HUES64 (cell line): ENCODE data around the gene RAB40C.

Experiments used
- H3K27ac ChIP-seq: 2 replicates; pipeline ENCODE4 v1.7.0; 2013; ENCODE audit warnings: low read depth, low read length, inconsistent platforms
- H3K27me3 ChIP-seq: 2 replicates; pipeline ENCODE4 v1.6.1; 2013; ENCODE audit warnings: mild to moderate bottlenecking, low read length; ENCODE audit not compliant: insufficient read depth
- H3K36me3 ChIP-seq: 2 replicates; pipeline ENCODE4 v1.6.1; 2013; ENCODE audit warnings: mild to moderate bottlenecking, low read length; ENCODE audit not compliant: insufficient read depth
- H3K4me1 ChIP-seq: 2 replicates; pipeline ENCODE4 v1.6.1; 2013; ENCODE audit warnings: mild to moderate bottlenecking, low read length, moderate library complexity; ENCODE audit not compliant: insufficient read depth
- H3K4me3 ChIP-seq: 2 replicates; pipeline ENCODE4 v1.5.1; 2013; ENCODE audit warnings: mild to moderate bottlenecking, low read length, moderate library complexity
- H3K9ac ChIP-seq: 2 replicates; pipeline ENCODE4 v1.6.1; 2013; ENCODE audit warnings: mild to moderate bottlenecking, low read depth, low read length
- H3K9me3 ChIP-seq: 2 replicates; pipeline ENCODE4 v1.6.1; 2013; ENCODE audit warnings: low read depth, low read length; ENCODE audit not compliant: insufficient read depth
- WGBS: fragments of 150-250, 120-280 bp; methylation state at CpG from one replicate; pipeline ENCODE4 v1.1.7; 2013; ENCODE audit warnings: missing lambda C conversion rate; 5-methylcytosine and 5-hydroxymethylcytosine counted together

Gene RAB40C

DNA sequence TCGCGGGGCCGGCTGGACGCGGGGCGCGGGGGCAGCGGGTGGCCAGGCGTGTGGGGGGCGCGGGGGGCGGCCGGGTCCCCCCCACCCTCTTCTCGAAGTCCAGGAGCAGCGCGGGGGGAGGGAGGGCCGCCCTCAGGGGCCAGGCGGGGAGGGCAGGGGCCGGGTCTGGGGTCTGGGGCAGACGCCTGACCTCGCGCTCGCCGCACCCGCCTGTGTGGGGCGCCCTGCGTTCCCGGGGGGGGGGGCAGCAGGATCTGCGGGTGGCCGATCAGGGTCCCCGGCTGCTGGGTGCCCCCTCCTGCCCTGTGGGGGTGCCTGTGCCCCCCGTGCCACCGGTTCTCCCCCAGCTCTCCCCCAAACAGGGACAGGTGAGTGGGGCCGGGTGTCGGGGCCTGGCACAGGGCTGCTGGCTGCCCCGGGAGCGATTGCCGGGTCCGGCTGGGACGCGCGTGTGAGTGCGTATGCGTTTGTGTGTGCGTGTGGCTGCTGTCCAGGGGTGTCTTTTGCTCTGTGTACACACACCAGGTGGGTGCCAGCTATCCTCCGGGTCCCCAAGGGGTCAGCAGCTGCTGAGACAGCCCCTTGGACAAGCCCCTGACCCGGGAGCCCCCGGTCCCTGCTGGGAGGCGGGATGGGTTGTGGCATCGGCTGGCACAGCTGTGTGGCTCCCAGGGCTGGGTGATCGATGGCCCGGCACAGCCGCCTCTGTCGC, 29.0 kb upstream of the RAB40C start:
- Histone ChIP-seq H3K27ac (no peak overlapping the region), H3K27me3 (peaks cover 44% of the 10 kb centered on the region), H3K4me1 (0 out of 2 replicates have a peak, but pooled peaks cover 3% of the 10 kb centered on the region), H3K9me3 (no peaks in the 10 kb centered on the region), H3K9ac (no peak overlapping the region), H3K4me3 (no peak overlapping the region), H3K36me3 (no peaks in the 10 kb centered on the region)
- WGBS: 41% methylated on average over 54 of the region's 54 CpGs

DNA sequence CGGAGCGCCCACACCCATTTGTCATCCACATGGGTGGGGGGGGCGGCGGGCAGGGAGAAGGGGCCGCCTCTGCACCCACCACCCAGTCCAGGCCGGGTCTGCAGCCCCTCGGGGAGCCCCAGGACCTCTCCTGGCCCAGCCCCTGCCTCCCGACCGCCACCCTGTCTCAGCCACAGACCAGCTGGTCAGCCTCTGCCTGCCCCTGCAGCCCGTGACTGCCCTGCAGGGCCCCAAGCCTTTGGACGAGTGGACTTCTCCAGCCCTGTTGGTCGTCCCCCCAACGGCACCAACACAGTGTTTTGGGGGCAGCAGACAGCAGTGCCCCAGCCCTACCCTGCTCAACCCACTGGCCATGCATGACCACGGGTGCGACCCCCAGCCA, 28.5 kb upstream of the RAB40C start:
- H3K4me3 ChIP-seq: no peak overlapping the region
- H3K9me3 ChIP-seq: no peaks in the 10 kb centered on the region
- peaks cover 9% of the 10 kb centered on the region; the same call in 1 of the 2 replicates for H3K4me1 ChIP-seq
- no peak overlapping the region for H3K27ac ChIP-seq
- H3K36me3 ChIP-seq: no peaks in the 10 kb centered on the region
- H3K27me3 ChIP-seq: peaks cover 44% of the 10 kb centered on the region
- no peak overlapping the region for H3K9ac ChIP-seq
- WGBS: 88% methylated on average over 15 of the region's 15 CpGs

DNA sequence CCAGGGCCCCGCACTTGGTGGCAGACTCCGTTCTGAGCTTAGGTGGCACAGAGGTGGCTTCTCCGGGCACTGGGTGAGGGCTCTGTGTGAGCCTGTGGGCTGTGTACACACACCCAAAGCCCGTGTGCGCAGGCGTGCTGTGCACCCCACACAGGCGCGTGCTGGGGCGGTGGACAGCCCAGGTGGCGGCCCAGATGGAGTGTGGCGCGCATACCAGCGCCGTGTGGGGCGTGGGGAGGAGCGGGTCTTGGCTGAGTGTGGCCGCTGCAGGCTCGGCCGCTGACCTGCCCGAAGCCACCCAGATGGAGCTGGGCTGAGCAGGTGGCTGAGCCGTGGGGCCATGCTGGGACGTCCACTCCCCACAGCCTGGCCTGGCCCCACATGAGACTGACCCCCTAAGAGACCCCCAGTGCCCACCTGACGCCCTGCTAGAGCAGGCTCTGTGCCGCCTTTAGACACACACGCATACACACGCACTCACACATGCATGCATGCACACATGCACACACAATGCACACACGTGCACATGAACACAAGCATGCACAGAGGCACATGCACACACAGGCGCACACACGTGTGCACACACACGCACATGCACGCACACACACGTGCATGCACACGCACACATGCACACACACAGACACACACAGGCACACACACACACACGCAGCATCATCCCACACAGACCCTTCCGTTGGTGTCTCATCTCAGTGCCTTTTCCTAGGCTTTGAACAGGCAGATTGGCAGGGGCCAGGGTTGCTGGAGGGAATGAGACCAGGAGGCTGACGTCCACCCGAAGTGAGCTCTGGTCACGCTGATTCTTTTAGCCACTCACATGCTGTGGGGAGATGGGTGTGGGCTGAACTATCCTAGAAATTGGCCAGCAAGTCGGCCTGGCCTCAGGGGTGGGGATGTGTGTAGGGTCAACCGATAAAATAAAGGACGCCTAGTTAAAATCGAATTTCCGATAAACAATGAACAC, 27.6 kb upstream of the RAB40C start:
- Histone ChIP-seq H3K36me3 (no peaks in the 10 kb centered on the region), H3K4me3 (no peak overlapping the region), H3K9me3 (no peaks in the 10 kb centered on the region), H3K4me1 (peaks cover 15% of the 10 kb centered on the region), H3K27me3 (peaks cover 44% of the 10 kb centered on the region), H3K9ac (no peak overlapping the region), H3K27ac (no peak overlapping the region)
- WGBS: 90% methylated on average over 43 of the region's 43 CpGs

DNA sequence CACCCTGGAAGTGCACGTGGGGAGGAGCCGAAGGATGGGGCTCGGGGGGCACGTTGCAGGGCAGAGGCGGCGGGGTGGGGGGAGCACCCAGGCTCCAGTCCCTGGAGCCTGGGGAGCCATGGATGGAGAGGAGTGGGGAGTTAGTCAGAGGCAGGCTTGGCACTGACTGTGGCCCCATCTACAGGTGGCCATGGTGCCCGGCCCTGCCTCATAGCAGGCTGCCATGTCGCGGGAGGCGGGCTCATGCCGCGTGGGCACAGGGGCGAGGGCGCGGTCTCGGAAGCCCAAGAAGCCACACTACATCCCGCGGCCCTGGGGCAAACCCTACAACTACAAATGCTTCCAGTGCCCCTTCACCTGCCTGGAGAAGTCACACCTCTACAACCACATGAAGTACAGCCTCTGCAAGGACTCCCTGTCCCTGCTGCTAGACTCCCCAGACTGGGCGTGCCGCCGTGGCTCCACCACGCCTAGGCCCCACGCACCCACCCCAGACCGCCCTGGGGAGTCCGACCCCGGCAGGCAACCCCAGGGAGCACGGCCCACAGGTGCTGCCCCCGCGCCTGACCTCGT, 26.7 kb upstream of the RAB40C start:
- H3K4me1 ChIP-seq: peaks cover 17% of the 10 kb centered on the region
- 92% methylated on average over 30 of the region's 30 CpGs for WGBS

DNA sequence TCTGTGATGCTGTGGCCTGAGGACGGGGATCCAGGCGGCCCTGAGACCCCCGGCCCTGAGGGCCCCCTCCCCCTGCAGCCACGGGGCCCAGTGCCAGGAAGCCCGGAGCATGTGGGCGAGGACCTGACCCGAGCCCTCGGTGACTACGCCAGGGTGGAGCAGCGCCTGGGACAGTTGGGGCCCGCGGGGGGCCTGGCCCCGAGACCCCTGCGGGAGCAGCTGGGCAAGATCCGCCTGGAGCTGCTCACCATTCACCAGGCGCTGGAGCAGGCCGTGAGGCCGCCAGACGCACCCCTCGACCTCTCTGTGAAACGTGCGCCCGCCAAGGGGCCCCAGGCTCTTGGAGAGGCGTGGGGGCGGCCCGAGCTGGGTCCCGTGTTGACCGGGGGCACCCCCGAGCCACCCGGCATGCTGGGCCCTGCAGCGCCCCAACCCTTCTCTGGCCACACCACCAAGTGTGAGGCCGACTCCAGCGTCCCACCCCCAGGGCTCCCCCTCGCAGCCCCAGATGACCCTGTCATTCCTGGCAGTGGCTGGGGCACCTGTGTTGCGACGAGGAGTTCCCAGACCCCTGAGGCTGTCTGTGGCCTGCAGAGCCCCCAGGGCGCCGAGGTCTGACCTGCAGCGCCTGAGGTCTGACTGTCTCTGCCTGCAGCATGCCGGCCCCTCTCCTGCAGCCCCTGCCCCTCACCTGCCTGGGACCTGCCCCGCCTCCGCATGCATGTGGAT, 25.0 kb upstream of the RAB40C start:
- no peaks in the 10 kb centered on the region for H3K36me3 ChIP-seq
- H3K4me1 ChIP-seq: peaks cover 20% of the 10 kb centered on the region
- no peak overlapping the region for H3K4me3 ChIP-seq
- 91% methylated on average over 42 of the region's 42 CpGs for WGBS
- H3K27ac ChIP-seq: no peak overlapping the region
- no peaks in the 10 kb centered on the region for H3K9me3 ChIP-seq
- H3K9ac ChIP-seq: no peak overlapping the region
- peaks cover 26% of the 10 kb centered on the region for H3K27me3 ChIP-seq

More for the DNA sequence above, 26.7 kb upstream of the RAB40C start:
- no peak overlapping the region for H3K9ac ChIP-seq
- H3K27ac ChIP-seq: no peak overlapping the region
- peaks cover 43% of the 10 kb centered on the region for H3K27me3 ChIP-seq
- no peaks in the 10 kb centered on the region for H3K36me3 ChIP-seq
- no peak overlapping the region for H3K4me3 ChIP-seq
- H3K9me3 ChIP-seq: no peaks in the 10 kb centered on the region

DNA sequence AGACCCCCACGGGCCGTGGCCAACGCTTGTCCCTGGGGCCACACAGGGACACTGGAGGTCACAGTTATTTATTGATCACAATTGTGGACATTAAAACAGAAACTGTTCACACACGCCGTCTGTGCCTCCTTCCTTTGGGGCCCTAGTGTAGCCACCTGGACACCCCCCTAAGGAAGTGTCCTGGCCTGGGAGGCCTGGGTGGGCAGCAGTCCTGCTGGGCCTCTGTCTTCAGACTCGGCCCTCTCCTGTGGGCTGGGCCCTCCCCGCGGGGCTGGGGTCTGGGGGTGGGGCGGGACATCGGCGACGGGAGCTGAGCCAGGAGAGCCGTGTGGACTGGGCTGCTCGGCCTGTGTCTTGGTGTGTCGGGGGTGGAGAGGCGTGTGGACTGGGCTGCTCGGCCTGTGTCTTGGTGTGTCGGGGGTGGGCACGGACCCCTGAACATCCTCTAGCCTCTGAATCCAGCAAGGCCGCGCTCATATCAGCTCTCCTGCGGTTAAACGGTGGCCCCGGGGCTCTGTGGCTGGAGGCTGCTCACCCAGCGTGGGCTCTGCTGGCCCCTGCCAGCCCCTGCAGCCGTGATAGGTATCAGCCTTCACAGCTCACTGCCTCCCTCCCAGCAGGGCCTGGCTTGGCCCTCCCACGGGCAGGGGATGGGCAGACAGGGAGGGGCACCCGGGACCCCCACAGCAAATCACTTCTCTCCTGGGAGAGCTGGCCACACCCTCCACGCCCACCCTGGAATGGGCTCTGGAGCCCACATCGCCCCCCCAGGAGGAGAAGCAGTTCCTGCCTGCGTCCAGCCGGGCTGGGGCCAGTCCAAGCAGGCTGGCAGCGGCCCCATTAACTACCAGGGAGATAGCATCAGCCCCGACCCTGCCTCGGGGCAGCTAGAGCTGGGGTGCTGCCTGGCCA, 24.2 kb upstream of the RAB40C start:
- Histone ChIP-seq H3K9ac (no peak overlapping the region), H3K4me3 (no peak overlapping the region), H3K4me1 (peaks cover 20% of the 10 kb centered on the region), H3K36me3 (no peaks in the 10 kb centered on the region), H3K27me3 (peaks cover 19% of the 10 kb centered on the region), H3K9me3 (no peaks in the 10 kb centered on the region), H3K27ac (no peak overlapping the region)
- 63% methylated on average over 35 of the region's 35 CpGs for WGBS

DNA sequence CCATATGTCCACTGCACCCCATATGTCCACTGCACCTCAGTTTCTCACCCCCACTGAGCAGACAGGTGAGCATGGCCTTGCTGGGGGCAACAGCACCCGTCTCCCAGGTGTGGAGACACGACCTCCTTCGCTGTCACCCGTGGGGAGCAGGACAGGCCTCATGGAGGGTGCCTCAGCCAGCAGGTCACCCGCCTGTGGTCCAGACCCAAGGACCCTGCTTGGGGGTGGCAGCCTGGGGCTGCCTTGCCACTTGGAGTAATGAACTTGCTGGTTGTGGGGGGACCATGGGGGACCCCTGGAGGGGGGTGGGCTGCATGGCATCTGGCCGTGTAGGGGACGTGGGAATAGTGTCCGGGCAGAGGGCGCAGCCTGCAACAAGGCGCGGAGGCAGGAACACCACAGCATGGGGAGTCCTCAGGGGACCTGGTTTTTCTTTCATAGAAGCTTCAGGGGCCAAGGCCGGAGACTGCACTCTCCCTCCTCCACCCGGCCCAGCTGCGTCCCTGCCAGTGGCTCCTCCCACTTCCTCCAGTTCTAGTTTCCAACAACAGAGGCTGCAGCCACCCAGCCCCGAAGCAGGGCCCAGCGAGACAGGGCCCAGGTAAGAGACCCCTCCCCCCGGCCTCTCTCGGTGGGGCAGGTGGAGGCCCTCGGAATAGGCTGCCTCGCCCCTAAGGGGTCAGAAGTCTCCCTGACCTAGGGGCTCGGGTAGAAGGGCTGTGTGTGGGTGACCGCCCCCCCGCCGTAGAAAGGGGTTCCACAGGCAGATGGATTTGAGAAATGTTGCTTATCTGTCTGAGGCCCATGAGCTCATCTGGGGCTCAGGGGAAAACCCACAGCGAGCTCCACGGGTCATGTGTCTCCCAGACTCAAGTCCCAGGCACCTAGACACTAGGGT, 23.1 kb upstream of the RAB40C start, which contains the start of gene NHLRC4:
NHLRC4 (plus strand) TSS at position 531 of the 898 bp plus-strand sequence. CDS start 1,043 bp downstream, outside the sequence.
- no peak within 1 kb of the TSS for H3K4me3 ChIP-seq
- peaks cover 1% of the 10 kb centered on the region; the same call in 1 of the 2 replicates for H3K36me3 ChIP-seq
- 52% methylated on average over 26 of the region's 26 CpGs for WGBS
- peaks cover 20% of the 10 kb centered on the region for H3K4me1 ChIP-seq
- no peaks in the 10 kb centered on the region for H3K9me3 ChIP-seq
- peak within 1 kb of the TSS; percentile 31; the same call in 1 of the 2 replicates for H3K9ac ChIP-seq
- H3K27me3 ChIP-seq: peaks cover 8% of the 10 kb centered on the region
- 0 out of 2 replicates have a peak within 1 kb of the TSS, but pooled peaks have one; percentile 30 for H3K27ac ChIP-seq

DNA sequence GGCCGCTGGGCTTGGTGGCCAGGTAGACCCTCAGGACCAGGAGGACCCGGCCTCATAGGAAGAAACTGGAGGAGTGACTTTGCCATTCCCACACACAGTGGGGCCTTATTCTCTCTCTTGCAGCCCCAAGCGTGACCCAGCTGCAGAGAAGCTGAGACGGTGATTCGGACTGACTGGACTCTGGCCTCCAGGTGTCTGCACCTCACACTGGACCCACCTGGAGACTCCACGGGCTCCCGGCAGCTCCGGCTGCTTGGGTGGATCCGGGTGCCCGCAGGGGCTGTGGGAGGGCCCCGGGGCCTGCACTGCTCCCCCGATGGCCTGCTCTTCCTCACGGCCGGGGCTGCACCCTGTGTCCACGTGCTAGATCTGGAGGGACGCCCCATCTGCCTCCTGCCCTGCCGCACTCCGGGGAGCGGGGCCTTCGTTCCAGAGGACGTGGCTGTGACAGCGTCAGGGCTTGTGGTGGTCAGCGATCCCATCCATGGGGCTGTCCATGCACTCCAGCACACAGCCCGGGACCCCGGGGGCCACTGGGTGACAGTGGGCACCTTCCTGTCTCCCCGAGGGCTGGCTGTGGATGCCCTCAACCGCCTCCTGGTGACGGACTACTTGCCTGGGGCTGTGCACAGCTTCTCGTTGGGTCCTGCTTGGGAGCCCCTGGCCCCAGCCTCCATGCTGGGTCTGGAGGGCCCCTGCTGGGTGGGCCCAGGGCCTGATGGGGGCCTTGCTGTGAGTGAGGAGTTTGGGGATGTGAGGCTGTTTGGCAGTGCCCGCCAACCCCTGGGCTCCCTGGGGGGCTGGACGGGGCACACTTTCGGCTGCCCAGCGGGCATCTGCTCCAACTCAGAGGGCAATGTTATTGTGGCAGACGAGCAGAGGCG, 22.3 kb upstream of the RAB40C start:
- H3K27ac ChIP-seq: 0 out of 2 replicates have a peak overlapping the region, but pooled peaks have one; percentile 30
- H3K9me3 ChIP-seq: no peaks in the 10 kb centered on the region
- WGBS: 95% methylated on average over 35 of the region's 35 CpGs
- peaks cover 20% of the 10 kb centered on the region for H3K4me1 ChIP-seq
- peaks cover 5% of the 10 kb centered on the region; the same call in 1 of the 2 replicates for H3K36me3 ChIP-seq
- H3K27me3 ChIP-seq: no peaks in the 10 kb centered on the region
- H3K4me3 ChIP-seq: no peak overlapping the region
- H3K9ac ChIP-seq: peak overlapping the region; percentile 31; the same call in 1 of the 2 replicates
